ENCODE results near the gene SLX1A. TPM values are rescaled to one million over a fixed set of nuclear protein-coding genes. Genes with fewer than 3 reads are reported as not detected.
A peak's percentile ranks its signal among the peaks of the same experiment; 100 is the strongest.
"Not testable (repeated sequence)": the region's sequence is repeated elsewhere in the genome, so short reads cannot be mapped to it uniquely, and the experiment has no call there.

SLX1A gene
- total RNA-seq, 4 donors from 2014 or later = 56.1 to 283 (median 260) TPM

DNA sequence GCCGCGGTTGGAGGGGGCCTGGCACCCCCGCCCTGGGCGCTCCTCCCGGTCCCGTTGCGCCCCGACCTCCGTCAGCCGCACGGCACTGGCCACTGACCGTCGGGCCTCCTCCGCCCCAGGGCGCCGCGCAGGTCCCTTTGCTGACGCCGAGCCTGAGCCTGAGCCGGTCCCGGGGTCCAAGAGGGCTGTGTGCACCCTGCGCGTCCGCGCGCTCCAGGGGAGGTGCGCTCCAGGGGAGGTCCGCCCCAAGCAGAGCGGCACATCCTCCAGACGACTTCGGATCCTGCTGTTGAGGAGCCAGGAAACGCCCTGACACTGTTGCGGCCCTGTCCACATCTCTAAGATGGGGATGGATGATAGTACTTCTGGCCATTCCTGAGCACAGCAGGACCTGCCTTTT, 12.6 kb downstream of the SLX1A start:
- H3K36me3 ChIP-seq, H3K4me1 ChIP-seq, DNase-seq, H3K27me3 ChIP-seq, H3K9me3 ChIP-seq: not testable (repeated sequence)
- Histone ChIP-seq H3K4me3 (peak overlapping the region; percentile 47 to 66 (median 52)), H3K27ac (peak overlapping the region in 1 of 4 donors; percentile 62)

DNA sequence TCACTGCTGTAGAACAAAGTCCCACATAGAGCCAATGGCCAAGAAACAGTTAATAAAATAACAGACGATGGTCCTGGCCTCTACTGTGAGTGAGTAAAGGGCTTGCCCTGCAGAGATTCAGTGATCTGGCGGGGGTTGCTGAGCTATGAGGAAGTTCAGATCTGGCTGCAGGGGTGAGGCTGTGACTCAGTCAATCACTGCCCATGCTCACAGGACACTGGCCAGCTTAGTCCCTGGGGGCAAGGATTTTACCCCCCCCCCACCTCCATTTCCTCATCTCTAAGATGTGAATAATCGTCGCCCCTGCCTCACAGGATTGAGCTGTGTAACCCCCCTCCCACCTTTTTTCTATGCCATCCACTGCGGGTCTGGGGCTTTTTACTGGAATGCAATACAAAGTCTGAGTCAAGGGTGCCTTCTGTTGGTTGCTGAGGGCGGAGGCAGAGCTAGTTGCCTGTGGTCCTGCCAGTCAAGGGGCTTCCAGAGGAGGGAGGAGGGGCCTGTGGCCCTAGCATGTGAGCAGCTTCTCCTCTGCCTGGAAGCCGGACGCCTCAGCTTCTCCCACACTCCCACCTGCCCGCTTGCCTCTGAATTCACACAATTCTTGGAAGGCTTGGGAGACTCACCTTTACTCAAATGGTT, 13.5 kb downstream of the SLX1A start:
- not testable (repeated sequence) for H3K27ac ChIP-seq, H3K27me3 ChIP-seq, H3K9me3 ChIP-seq, H3K36me3 ChIP-seq, H3K4me3 ChIP-seq, H3K4me1 ChIP-seq
- peak in 2 of 3 donors; percentile 15 to 53 for DNase-seq

DNA sequence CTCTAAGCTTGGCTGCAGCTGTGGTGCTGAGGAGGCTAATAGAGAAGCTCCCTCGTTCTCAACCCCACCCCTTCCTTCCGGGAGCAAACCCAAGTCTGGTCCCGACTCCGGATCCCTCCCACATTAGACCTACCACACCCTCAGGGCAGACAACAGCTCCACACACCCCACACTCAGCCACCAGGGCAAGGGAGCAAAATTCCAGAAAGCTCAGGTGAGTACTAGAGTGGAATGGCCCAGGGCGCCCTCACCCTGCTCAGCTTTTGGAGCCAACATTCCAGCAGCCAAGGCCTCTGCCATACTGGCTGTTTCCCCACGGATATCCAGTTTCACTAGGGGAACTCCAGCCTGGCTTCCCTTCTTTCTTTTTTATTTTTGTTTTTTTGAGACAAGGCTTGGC, 15.4 kb downstream of the SLX1A start:
- H3K27me3 ChIP-seq, H3K36me3 ChIP-seq: not testable (repeated sequence)
- peak in 2 of 3 donors; percentile 71 to 75 for DNase-seq

DNA sequence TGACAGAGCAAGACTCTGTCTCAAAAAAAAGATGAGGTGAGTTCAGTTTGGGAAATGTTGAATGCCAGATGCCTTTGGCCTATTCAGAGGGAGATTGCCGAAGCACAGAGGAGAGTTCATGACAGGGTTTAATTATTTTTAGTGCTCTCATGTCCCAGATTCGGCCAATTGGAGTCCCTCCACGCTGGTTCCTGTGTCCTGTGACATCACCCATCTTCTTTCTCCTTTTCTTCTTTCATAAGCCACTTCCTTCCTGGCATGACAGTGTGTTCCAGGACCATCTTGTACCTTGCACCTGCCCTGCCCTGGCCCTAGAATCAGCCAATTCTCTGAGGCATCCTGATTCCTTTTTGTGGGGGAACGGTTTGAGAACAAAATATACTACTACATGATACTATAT, 17.7 kb downstream of the SLX1A start:
- H3K27ac ChIP-seq, H3K27me3 ChIP-seq, H3K4me3 ChIP-seq, H3K4me1 ChIP-seq, DNase-seq, H3K36me3 ChIP-seq, H3K9me3 ChIP-seq: not testable (repeated sequence)

More for the DNA sequence above, 15.4 kb downstream of the SLX1A start:
- not testable (repeated sequence) for H3K4me3 ChIP-seq, H3K4me1 ChIP-seq, H3K9me3 ChIP-seq, H3K27ac ChIP-seq

DNA sequence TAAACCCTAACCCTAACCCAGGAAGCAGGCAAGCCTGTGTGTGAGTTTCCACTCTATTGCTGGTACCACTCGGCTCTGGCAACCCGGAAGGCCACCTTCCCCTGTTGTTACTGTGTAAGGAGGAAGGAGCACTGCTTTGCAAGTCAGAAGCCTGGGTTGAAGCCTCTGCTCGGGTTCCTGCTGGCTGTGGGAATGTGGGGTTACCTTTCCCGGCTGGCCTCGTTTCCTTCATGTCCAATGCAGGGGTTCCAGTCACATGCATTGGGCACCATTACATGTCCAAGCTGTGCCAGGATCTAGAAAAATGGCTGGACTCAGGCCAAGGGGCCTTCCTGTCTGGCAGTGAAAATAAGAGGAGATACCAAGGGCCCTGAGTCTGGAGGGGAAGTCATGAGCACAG, 23.4 kb downstream of the SLX1A start:
- H3K36me3 ChIP-seq, H3K4me3 ChIP-seq, H3K27me3 ChIP-seq, H3K4me1 ChIP-seq, H3K9me3 ChIP-seq, H3K27ac ChIP-seq: not testable (repeated sequence)
- peak in 1 of 3 donors; percentile 45 for DNase-seq

Small RNA genes lying within 50 kb of the gene (small RNA-seq; reads per million reads assigned to genes)
- 0 reads per million in 2 donors for gene AC106782.4

Other genes starting within 250 kb of the SLX1A start
- gene TMEM219, start 231.8 kb upstream of the SLX1A start, total RNA-seq = 100 to 1,000 TPM; 103 to 201 (median 170) TPM
- gene TAOK2, start 220.0 kb upstream of the SLX1A start, total RNA-seq = 100 to 1,000 TPM in 1 of 4 donors, 10 to 100 TPM in 3; 78.1 to 123 (median 90.9) TPM
- gene HIRIP3, start 198.3 kb upstream of the SLX1A start, total RNA-seq = 10 to 100 TPM in 3 of 4 donors, 1 to 10 TPM in 1; 5.8 to 15.1 (median 13.1) TPM
- 10 to 100 TPM; 46.6 to 85.8 (median 75.9) TPM for gene INO80E, start 197.6 kb upstream of the SLX1A start, total RNA-seq
- 1 to 10 TPM in 3 of 4 donors, not detected in 1; 2.5 to 4.9 (median 2.9) TPM for gene DOC2A, start 182.8 kb upstream of the SLX1A start, total RNA-seq
- not detected for gene C16orf92, start 170.7 kb upstream of the SLX1A start, total RNA-seq
- not detected for gene TLCD3B, start 162.6 kb upstream of the SLX1A start, total RNA-seq
- 1,000 to 10,000 TPM in 1 of 4 donors, 100 to 1,000 TPM in 3; 427 to 1,063 (median 887) TPM for gene ALDOA, start 128.1 kb upstream of the SLX1A start, total RNA-seq
- gene PPP4C, start 117.9 kb upstream of the SLX1A start, total RNA-seq = 10 to 100 TPM; 43.7 to 79.4 (median 56.6) TPM
- gene TBX6, start 102.0 kb upstream of the SLX1A start, total RNA-seq = 1 to 10 TPM in 3 of 4 donors, under 1 TPM in 1; 0.53 to 3.4 (median 2.2) TPM
- 100 to 1,000 TPM in 2 of 4 donors, 10 to 100 TPM in 2; 85.8 to 144 (median 113) TPM for gene YPEL3, start 97.7 kb upstream of the SLX1A start, total RNA-seq
- gene GDPD3, start 80.3 kb upstream of the SLX1A start, total RNA-seq = 10 to 100 TPM in 3 of 4 donors, 1 to 10 TPM in 1; 9.1 to 25.6 (median 14.6) TPM
- 100 to 1,000 TPM; 131 to 249 (median 191) TPM for gene MAPK3, start 70.7 kb upstream of the SLX1A start, total RNA-seq
- gene CORO1A, start 10.3 kb upstream of the SLX1A start, total RNA-seq = 100 to 1,000 TPM in 1 of 4 donors, 10 to 100 TPM in 3; 21.2 to 205 (median 32.1) TPM
- 100 to 1,000 TPM; 227 to 487 (median 370) TPM for gene BOLA2B, start 209 bp upstream of the SLX1A start, total RNA-seq
- gene SULT1A3, start 5.4 kb downstream of the SLX1A start, total RNA-seq = 100 to 1,000 TPM in 3 of 4 donors, 10 to 100 TPM in 1; 97.4 to 195 (median 133) TPM
- 1 to 10 TPM in 3 of 4 donors, not detected in 1; 5.9 to 9.9 (median 8.3) TPM for gene NPIPB13, start 54.6 kb downstream of the SLX1A start, total RNA-seq
- gene CD2BP2, start 161.4 kb downstream of the SLX1A start, total RNA-seq = 10 to 100 TPM; 32.2 to 39.9 (median 35.3) TPM
- 10 to 100 TPM; 37.1 to 58.2 (median 48.9) TPM for gene TBC1D10B, start 176.6 kb downstream of the SLX1A start, total RNA-seq
- gene MYL11, start 180.9 kb downstream of the SLX1A start, total RNA-seq = not detected
- gene SEPTIN1, start 188.7 kb downstream of the SLX1A start, total RNA-seq = 10 to 100 TPM in 2 of 4 donors, 1 to 10 TPM in 2; 7.2 to 65.2 (median 9.8) TPM
- gene ZNF48, start 201.5 kb downstream of the SLX1A start, total RNA-seq = 1 to 10 TPM; 4.2 to 9.7 (median 7.1) TPM
- 10 to 100 TPM in 2 of 4 donors, 1 to 10 TPM in 2; 5.4 to 15.7 (median 8.5) TPM for gene ZNF771, start 213.7 kb downstream of the SLX1A start, total RNA-seq
- 10 to 100 TPM; 20.7 to 33.3 (median 27.6) TPM for gene DCTPP1, start 236.2 kb downstream of the SLX1A start, total RNA-seq